GM12874 (cell line): ENCODE data around the gene ELMO2.

ENCODE experiments used
- TF ChIP-seq, protein P1 (sequence below): IDR thresholded peaks from 2 replicates; pipeline ENCODE4 v1.5.1; 2011; ENCODE audit warnings: low read depth, mild to moderate bottlenecking, control low read depth, low read length, moderate library complexity; ENCODE audit not compliant: insufficient read depth

ELMO2 gene

DNA sequence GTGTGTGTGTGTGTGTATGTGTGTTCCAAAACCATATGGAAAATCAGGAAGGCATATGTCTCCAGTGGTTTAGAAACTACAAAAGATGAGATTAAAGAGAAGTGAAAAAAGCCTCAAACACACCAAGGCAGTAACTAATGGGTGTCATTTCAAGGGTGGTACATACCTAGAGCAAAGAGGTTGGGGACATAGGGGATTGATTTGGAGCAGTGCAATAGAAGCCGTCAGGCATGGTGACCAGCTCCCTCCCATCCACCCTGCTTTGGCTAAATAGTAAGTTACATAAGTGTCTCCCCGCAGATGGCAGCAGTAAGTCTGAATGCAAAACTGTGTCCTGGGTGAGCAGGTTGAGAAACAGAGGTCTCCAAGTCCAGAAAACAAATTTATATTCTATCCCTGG is 10.4 kb upstream of the ELMO2 start:
- TF ChIP-seq, protein P1, sequence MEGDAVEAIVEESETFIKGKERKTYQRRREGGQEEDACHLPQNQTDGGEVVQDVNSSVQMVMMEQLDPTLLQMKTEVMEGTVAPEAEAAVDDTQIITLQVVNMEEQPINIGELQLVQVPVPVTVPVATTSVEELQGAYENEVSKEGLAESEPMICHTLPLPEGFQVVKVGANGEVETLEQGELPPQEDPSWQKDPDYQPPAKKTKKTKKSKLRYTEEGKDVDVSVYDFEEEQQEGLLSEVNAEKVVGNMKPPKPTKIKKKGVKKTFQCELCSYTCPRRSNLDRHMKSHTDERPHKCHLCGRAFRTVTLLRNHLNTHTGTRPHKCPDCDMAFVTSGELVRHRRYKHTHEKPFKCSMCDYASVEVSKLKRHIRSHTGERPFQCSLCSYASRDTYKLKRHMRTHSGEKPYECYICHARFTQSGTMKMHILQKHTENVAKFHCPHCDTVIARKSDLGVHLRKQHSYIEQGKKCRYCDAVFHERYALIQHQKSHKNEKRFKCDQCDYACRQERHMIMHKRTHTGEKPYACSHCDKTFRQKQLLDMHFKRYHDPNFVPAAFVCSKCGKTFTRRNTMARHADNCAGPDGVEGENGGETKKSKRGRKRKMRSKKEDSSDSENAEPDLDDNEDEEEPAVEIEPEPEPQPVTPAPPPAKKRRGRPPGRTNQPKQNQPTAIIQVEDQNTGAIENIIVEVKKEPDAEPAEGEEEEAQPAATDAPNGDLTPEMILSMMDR: no peak

DNA sequence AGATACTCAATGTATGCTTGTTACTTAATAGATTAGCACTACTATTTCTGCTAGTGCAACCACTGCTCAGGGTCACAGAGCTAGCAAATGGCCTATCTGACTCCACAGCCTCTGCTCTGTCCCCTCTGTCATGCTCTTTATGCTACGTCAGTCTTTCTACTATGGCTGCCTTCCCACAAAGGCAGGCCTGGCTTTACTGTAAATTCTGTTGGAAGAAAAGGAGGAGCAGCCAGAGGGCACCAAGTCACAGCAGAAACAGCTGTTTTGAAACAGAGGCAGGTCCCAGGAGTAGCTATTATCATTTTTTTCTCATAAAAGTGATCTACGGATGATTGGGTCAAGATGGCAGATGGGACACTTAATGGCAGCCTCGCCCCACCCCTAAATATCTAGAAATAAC is 10.0 kb upstream of the ELMO2 start:
- TF ChIP-seq, protein P1: no peak

DNA sequence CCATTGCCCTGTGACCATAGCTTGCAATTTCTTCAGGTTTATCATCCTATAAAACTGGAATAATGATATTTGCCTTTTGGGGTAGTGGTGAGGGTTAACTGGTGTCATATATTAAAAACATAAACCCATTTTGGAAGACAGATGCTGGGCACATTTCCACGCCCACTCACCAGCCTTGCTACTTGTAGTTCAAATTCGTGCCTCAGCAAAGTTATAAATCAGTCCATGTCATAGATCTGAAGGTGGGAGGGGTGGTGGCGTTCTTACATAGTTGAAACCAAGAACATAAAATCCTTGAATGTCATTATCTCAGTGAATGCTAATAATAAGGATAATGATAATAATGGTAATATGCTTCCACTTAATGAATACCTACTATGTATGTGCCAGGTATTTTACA is 9.4 kb upstream of the ELMO2 start:
- TF ChIP-seq, protein P1: no peak

DNA sequence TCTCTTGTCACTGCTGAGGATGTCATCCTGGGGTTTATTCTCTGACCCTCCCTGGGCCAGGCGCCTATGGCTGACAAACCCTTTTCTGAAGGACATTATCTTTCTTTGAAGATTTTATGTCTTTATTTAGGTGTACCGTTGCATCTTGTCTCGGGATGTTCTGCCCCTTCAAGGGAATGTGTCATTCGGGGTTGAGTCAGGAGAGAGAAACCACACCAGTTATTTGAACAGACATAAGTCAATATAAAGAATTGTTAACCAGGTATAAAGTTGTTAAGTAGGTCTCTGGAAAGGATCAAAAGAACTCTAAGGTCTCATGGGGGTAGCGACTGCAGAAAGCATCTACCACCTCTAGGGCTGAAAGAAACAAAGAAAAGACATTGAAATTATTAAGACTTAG is 8.2 kb upstream of the ELMO2 start:
- TF ChIP-seq, protein P1: no peak

DNA sequence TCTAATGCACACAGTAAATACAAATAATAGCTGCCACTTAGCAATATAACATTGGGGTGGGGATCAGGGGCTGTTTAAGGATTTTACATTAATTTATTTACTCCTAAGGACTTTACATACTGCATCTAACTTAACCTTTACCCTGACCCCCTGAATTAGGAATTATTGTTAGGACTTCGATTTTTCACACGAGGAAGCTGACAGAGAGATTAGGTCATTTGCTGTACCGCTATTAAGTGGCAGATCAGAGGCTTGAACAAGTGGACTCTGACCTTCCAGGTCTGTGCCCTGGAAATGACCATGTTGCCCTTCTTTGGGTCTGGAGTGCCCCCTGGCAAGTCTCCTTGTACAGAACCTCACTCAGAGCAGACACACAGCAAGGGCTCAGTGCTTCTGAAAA is 5.2 kb upstream of the ELMO2 start:
- TF ChIP-seq, protein P1: no peak

DNA sequence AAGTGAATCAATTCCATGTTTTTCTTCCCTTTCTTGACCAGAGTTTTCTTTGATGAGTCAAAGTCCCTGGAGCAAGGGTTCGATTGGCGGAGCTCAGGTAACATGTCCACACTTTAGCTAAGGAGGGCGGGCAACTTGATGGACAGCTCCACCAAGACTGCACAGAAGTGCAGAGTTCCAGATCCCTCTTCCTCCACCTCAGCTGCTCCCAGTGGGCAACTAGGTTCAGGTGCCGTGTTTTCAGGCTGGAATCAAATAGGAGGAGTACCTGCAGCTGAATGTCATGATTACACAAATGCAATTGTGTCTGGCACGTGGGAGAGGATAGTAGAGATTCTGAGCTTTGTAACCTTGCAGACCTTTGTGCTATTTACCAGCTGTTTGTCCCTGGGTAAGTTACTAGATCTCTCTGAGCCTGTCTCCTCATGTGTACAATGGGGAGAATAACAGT is 1.9 kb upstream of the ELMO2 start:
- TF ChIP-seq, protein P1: no peak

DNA sequence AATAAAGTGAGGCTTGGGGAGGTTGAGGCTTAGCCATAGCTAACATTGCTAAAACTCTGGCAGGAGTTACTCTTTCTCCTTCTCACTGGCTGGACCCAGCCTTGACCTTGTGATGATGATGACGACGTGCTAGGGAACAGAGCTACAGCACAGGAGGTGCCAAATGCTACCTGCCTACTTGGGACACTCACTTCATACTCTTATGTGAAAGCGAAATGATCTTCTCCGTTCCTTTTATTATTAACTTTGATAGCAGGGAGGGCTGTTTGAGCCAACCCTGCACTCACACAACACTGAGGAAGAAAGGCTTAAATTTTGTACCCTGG is 1.2 kb upstream of the ELMO2 start:
- TF ChIP-seq, protein P1: no peak

DNA sequence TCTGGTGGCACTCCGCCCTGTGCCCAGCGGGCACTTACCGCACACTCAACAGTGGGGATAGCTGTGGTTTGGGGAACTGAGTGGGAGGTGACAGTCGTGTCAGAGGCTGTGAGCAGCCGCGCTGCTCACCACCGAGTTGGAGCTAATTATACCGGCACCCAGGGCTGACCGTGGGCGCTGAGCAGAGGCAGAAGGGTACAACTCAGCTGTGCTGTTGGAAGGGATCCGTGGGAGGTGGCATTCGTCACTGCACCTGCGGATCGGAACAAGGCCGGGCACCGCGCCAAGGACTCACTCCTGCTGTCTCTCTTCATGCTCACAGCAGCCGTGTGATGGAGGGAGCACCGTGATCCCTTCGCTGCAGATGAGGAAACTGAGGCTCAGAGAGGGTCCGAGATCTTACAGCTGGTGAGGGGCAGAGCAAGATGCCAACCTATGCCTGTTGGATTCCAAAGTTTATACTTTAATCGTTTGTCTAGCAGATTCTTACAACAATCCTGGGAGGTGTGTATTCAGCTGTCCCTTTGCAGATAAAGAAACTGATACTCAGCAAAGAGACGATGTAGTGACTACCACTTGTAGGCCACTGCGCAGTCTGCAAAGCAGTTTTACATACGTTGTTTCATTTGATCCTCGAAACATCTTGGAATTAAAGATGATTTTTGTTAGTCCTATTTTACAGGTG is 713 bp upstream of the ELMO2 start:
- TF ChIP-seq, protein P1: no peak
